ENCODE data around the gene ODAD2. TPM values are rescaled to one million over a fixed set of nuclear protein-coding genes. Genes with fewer than 3 reads are reported as not detected.

Gene ODAD2
- total RNA-seq, 1 experiment from 2014 or later = 20.4 TPM

DNA sequence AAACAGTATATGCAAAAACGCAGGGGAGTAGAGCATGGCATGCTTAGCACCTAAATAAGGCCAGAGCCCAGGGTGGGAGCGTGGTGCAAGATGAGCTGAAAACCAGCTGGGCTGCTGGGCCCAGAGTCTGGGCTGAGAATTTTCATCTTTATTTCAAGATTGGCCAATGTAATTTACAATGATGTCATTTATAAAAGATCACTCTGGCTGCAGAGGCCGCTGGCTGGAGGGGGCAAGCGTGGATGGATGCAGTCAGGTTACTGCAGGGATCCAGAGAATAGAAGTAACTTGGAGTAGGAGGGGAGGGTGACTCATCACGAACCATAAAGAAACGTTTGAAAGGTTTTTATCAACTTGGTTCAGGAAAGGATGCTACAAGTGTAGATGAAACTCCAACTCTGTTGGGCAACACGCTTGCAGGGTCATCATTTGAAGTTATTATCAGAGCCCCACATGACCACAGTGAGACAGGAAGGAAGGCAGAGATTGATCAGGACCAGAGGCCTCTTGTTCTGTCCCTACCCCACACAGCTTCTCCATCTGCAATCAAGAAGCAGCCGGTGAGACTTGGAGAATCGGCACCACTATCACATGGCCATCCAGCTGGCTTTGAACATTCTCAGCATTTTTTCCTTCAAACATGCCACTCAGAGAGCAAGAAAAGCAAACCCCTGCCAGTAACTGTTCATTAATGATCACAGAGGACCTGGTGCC is 49.2 kb downstream of the ODAD2 start (continued):
- no peak for TF ChIP-seq EZH2phosphoT487 (IDR thresholded peaks at IDR 0.05; ENCODE audit: borderline replicate concordance)

DNA sequence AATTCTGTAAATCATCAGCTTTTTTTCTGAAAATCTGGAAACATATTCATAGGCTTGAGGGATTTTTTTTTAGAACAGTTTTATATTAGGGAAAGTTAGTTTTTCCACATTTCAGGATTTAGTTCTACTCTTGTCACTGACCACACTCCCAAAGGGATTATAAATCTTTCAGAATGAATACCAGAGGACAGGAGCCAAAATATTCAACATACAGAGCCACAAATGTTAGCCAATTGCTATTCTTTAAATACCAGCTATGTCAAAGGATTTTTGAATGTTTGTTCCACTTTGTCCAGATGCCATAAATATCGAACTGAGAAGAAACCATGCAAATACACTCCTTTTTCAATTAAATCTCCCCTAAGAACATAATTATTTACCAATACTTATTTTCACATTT is 50.7 kb downstream of the ODAD2 start:
- no peak overlapping the region for H3K4me2 ChIP-seq (ENCODE audit: low read length)
- CTCF ChIA-PET = no interaction called here
- TF ChIP-seq CBX3 (IDR thresholded peaks at IDR 0.05; ENCODE audit: low read depth) (no peak), FOSL1 (IDR thresholded peaks at IDR 0.05; ENCODE audit: low read depth) (no peak), ZNF274 (IDR thresholded peaks at IDR 0.05; ENCODE audit: low read depth, low read length) (no peak), SRF (IDR thresholded peaks at IDR 0.05; ENCODE audit: low read depth) (no peak), SIN3A (IDR thresholded peaks at IDR 0.05; ENCODE audit: low read depth) (no peak), EZH2 (IDR thresholded peaks at IDR 0.05) (no peak), ZFX (IDR thresholded peaks at IDR 0.05) (no peak), CEBPB (IDR thresholded peaks at IDR 0.05; ENCODE audit: low read depth) (no peak), SP1 (IDR thresholded peaks at IDR 0.05; ENCODE audit: low read depth) (no peak), POLR2A (IDR thresholded peaks at IDR 0.05; ENCODE audit: borderline replicate concordance, extremely low read depth, insufficient read depth, insufficient read length) (no peak), EZH2phosphoT487 (IDR thresholded peaks at IDR 0.05; ENCODE audit: borderline replicate concordance) (no peak), EGR1 (IDR thresholded peaks at IDR 0.05; ENCODE audit: low read depth) (no peak), ELF1 (IDR thresholded peaks at IDR 0.05; ENCODE audit: borderline replicate concordance, low read depth) (no peak), POLR2AphosphoS5 (IDR thresholded peaks at IDR 0.05; ENCODE audit: low read depth, low read length) (no peak)
- TF ChIP-seq, protein P1, sequence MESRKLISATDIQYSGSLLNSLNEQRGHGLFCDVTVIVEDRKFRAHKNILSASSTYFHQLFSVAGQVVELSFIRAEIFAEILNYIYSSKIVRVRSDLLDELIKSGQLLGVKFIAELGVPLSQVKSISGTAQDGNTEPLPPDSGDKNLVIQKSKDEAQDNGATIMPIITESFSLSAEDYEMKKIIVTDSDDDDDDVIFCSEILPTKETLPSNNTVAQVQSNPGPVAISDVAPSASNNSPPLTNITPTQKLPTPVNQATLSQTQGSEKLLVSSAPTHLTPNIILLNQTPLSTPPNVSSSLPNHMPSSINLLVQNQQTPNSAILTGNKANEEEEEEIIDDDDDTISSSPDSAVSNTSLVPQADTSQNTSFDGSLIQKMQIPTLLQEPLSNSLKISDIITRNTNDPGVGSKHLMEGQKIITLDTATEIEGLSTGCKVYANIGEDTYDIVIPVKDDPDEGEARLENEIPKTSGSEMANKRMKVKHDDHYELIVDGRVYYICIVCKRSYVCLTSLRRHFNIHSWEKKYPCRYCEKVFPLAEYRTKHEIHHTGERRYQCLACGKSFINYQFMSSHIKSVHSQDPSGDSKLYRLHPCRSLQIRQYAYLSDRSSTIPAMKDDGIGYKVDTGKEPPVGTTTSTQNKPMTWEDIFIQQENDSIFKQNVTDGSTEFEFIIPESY (IDR thresholded peaks at IDR 0.05; ENCODE audit: extremely low read depth, insufficient replicate concordance, low read length) = no peak
- TF ChIP-seq, protein P2, sequence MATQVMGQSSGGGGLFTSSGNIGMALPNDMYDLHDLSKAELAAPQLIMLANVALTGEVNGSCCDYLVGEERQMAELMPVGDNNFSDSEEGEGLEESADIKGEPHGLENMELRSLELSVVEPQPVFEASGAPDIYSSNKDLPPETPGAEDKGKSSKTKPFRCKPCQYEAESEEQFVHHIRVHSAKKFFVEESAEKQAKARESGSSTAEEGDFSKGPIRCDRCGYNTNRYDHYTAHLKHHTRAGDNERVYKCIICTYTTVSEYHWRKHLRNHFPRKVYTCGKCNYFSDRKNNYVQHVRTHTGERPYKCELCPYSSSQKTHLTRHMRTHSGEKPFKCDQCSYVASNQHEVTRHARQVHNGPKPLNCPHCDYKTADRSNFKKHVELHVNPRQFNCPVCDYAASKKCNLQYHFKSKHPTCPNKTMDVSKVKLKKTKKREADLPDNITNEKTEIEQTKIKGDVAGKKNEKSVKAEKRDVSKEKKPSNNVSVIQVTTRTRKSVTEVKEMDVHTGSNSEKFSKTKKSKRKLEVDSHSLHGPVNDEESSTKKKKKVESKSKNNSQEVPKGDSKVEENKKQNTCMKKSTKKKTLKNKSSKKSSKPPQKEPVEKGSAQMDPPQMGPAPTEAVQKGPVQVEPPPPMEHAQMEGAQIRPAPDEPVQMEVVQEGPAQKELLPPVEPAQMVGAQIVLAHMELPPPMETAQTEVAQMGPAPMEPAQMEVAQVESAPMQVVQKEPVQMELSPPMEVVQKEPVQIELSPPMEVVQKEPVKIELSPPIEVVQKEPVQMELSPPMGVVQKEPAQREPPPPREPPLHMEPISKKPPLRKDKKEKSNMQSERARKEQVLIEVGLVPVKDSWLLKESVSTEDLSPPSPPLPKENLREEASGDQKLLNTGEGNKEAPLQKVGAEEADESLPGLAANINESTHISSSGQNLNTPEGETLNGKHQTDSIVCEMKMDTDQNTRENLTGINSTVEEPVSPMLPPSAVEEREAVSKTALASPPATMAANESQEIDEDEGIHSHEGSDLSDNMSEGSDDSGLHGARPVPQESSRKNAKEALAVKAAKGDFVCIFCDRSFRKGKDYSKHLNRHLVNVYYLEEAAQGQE (IDR thresholded peaks at IDR 0.05; ENCODE audit: low read depth) = no peak
- TF ChIP-seq, protein P3, sequence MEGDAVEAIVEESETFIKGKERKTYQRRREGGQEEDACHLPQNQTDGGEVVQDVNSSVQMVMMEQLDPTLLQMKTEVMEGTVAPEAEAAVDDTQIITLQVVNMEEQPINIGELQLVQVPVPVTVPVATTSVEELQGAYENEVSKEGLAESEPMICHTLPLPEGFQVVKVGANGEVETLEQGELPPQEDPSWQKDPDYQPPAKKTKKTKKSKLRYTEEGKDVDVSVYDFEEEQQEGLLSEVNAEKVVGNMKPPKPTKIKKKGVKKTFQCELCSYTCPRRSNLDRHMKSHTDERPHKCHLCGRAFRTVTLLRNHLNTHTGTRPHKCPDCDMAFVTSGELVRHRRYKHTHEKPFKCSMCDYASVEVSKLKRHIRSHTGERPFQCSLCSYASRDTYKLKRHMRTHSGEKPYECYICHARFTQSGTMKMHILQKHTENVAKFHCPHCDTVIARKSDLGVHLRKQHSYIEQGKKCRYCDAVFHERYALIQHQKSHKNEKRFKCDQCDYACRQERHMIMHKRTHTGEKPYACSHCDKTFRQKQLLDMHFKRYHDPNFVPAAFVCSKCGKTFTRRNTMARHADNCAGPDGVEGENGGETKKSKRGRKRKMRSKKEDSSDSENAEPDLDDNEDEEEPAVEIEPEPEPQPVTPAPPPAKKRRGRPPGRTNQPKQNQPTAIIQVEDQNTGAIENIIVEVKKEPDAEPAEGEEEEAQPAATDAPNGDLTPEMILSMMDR (IDR thresholded peaks at IDR 0.05 in 2 of 3, conservative IDR thresholded peaks at IDR 0.05 in 1 of 3; ENCODE audit: borderline replicate concordance in 1 of 3, insufficient read depth in 1 of 3, low read depth in 2 of 3, low read length in 2 of 3) = no peak
- no peaks in the 10 kb centered on the region for H3K79me2 ChIP-seq (ENCODE audit: insufficient read depth, low read length)
- H2AFZ ChIP-seq (ENCODE audit: low read depth, low read length, poor library complexity, severe bottlenecking) = no peak overlapping the region
- no peak overlapping the region for H3K9ac ChIP-seq (ENCODE audit: low read length)
- H3K9me3 ChIP-seq (ENCODE audit: control insufficient read depth in 1 of 2, insufficient read depth in 1 of 2, low read depth in 1 of 2, low read length in 2 of 2) = no peaks in the 10 kb centered on the region
- no TSS peak for BruUV-seq (replicated peaks)
- POLR2A ChIA-PET = interaction anchor here (0.8 kb wide), 1 partner anchor 247 kb away, joined by 4 read pairs; no protein-coding TSS in a partner anchor
- H3K4me1 ChIP-seq (ENCODE audit: control insufficient read depth in 1 of 2, insufficient read depth in 2 of 2, low read length in 2 of 2) = no peaks in the 10 kb centered on the region; a peak in 1 of 4 replicates
- no peaks in the 10 kb centered on the region for H3K9me2 ChIP-seq (ENCODE audit: insufficient read depth)
- no peaks in the 10 kb centered on the region for H3K36me3 ChIP-seq (ENCODE audit: control insufficient read depth in 1 of 2, insufficient read depth in 2 of 2, low read length in 2 of 2)
- no peaks in the 10 kb centered on the region for H3K27me3 ChIP-seq (ENCODE audit: insufficient read depth, low read length)
- no peak overlapping the region for H3K27ac ChIP-seq (ENCODE audit: low read depth, low read length)
- no peak for ATAC-seq
- no peaks in the 10 kb centered on the region for H4K20me1 ChIP-seq (ENCODE audit: insufficient read depth)
- no peak for DNase-seq (ENCODE audit: low read depth, low spot score)
- no peak overlapping the region for H3K4me3 ChIP-seq (replicated peaks in 1 of 2; ENCODE audit: low read depth in 1 of 2, low read length in 2 of 2)
- RAD21 ChIA-PET (ENCODE audit: low non-redundant PET in 1 of 2, low total read pairs in 2 of 2, uncharacterized antibody in 2 of 2, unreplicated experiment in 2 of 2) = no interaction called here
- intact Hi-C loops (cut with micrococcal nuclease) = no loop called here

Data from HCT116 (cell line).